ENCODE data around the gene MRPL12.

MRPL12 gene

DNA sequence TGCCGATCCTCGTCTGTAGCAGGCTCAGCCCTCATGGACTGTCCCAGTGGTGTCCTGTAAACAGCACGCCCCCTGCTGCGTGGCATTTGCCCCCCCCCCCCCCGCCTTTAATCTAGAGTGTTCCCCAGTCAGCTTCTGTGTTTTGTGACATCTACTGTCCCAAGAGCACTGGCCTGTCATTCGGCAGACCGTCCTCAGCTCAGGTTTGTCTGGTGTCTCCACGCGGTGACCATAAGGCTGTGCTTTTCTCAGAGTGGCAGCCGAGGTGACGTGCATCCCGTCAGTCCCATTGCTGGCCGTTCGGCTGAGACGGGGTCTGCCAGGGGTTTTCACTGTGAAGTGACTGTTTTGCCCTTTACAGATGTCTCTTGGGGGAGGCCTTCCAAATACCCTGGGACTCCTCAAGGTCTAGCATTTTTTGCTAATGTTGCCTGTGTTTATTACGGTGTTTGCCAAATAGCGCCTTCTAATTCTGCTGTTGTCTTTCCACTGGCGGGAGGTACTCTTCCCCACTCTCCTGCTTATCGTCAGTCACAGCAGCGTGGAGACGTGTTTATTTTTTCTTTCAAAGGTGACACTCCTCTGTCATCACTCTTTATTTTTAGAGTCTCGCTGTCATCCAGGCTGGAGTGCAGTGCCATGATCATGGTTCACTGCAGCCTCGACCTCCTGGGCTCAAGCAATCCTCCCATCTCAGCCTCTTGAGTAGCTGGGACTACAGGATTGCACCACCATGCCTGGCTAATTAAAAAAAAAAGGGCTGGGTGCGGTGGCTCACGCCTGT is 5.7 kb upstream of the MRPL12 start:
- DNase-seq: no peak
- H4K8ac ChIP-seq (ENCODE audit: low read depth, low read length): no peak overlapping the region
- H3K79me2 ChIP-seq (ENCODE audit: control insufficient read depth, insufficient read depth, low read length): peaks cover 18% of the 10 kb centered on the region
- no peaks in the 10 kb centered on the region for H3K4me1 ChIP-seq (ENCODE audit: control insufficient read depth, low read depth, low read length)
- H3K9ac ChIP-seq (ENCODE audit: low read length): no peak overlapping the region
- peaks cover 22% of the 10 kb centered on the region for H3K36me3 ChIP-seq (ENCODE audit: control insufficient read depth, insufficient read depth, low read length)
- H2BK120ac ChIP-seq (ENCODE audit: low read depth, low read length): no peak overlapping the region
- no peak overlapping the region for H3K23ac ChIP-seq (ENCODE audit: low read length)
- no peak overlapping the region for H3K4ac ChIP-seq (ENCODE audit: low read depth, low read length)
- no peak overlapping the region for H3K56ac ChIP-seq (ENCODE audit: low read length)
- H3K27ac ChIP-seq (ENCODE audit: low read depth, low read length): no peak overlapping the region
- H4K5ac ChIP-seq (ENCODE audit: low read length): no peak overlapping the region
- H3K18ac ChIP-seq (ENCODE audit: low read length): no peak overlapping the region
- no peak overlapping the region for H2AK5ac ChIP-seq (ENCODE audit: low read length)
- no peaks in the 10 kb centered on the region for H3K27me3 ChIP-seq (ENCODE audit: insufficient read depth, low read length, poor library complexity)
- H2BK15ac ChIP-seq (replicated peaks; ENCODE audit: low read depth): no peak overlapping the region
- WGBS (ENCODE audit: extremely low coverage, insufficient coverage, low lambda C conversion rate): no CpG with 5 or more reads among the region's 25 CpGs
- H2BK5ac ChIP-seq (ENCODE audit: low read length): no peak overlapping the region
- no peak overlapping the region for H3K4me2 ChIP-seq (ENCODE audit: low read length)
- no peak overlapping the region for H3K4me3 ChIP-seq (ENCODE audit: low read length)
- H3K79me1 ChIP-seq (ENCODE audit: low read length): peaks cover 4% of the 10 kb centered on the region

DNA sequence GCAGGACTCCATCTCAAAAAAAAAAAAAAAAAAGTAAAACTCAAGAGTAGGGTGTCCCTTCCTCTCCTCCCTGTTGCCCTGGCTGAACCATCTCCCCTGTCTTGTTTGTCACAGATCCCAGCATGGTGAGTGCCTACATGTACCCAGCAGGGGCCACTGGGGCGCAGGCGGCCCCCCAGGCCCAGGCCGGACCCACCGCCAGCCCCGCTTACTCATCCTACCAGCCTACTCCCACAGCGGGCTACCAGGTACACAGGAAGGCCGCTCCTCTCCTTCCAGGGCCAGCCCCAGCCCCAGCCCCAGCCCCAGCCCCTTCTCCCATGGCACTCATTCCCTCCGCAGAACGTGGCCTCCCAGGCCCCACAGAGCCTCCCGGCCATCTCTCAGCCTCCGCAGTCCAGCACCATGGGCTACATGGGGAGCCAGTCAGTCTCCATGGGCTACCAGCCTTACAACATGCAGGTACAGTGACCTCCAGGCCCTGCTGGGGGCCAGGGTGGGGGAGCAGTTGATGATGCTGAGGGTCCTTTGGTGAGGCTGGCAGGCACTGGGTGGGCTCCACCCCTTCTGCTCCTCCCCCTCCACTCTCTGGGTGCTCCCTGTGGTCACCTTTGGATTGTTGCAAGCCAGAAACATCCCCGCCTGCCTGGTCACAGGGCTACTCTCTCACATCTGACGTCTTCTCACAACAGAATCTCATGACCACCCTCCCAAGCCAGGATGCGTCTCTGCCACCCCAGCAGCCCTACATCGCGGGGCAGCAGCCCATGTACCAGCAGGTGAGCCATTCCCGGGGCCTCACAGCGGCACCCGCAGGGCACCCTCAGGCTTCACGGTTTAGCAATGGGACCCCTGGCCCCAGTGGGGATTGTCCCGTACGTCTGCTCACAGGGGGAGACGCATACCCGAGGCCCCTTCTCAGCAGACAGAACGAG is 2.5 kb upstream of the MRPL12 start:
- Histone ChIP-seq H3K56ac (ENCODE audit: low read length) (no peak overlapping the region), H3K4me3 (ENCODE audit: low read length) (no peak overlapping the region), H3K27me3 (ENCODE audit: insufficient read depth, low read length, poor library complexity) (no peaks in the 10 kb centered on the region), H3K18ac (ENCODE audit: low read length) (no peak overlapping the region), H3K36me3 (ENCODE audit: control insufficient read depth, insufficient read depth, low read length) (peaks cover 14% of the 10 kb centered on the region), H3K27ac (ENCODE audit: low read depth, low read length) (no peak overlapping the region), H2AK5ac (ENCODE audit: low read length) (no peak overlapping the region), H3K4me2 (ENCODE audit: low read length) (no peak overlapping the region), H3K4ac (ENCODE audit: low read depth, low read length) (no peak overlapping the region), H3K79me1 (ENCODE audit: low read length) (peaks cover 12% of the 10 kb centered on the region), H4K8ac (ENCODE audit: low read depth, low read length) (no peak overlapping the region), H3K4me1 (ENCODE audit: control insufficient read depth, low read depth, low read length) (no peaks in the 10 kb centered on the region), H3K9ac (ENCODE audit: low read length) (no peak overlapping the region), H3K79me2 (ENCODE audit: control insufficient read depth, insufficient read depth, low read length) (peaks cover 35% of the 10 kb centered on the region), H2BK15ac (replicated peaks; ENCODE audit: low read depth) (no peak overlapping the region), H2BK120ac (ENCODE audit: low read depth, low read length) (no peak overlapping the region), H3K23ac (ENCODE audit: low read length) (no peak overlapping the region), H2BK5ac (ENCODE audit: low read length) (no peak overlapping the region), H4K5ac (ENCODE audit: low read length) (no peak overlapping the region)
- WGBS (ENCODE audit: extremely low coverage, insufficient coverage, low lambda C conversion rate): no CpG with 5 or more reads among the region's 25 CpGs
- DNase-seq: no peak

DNA sequence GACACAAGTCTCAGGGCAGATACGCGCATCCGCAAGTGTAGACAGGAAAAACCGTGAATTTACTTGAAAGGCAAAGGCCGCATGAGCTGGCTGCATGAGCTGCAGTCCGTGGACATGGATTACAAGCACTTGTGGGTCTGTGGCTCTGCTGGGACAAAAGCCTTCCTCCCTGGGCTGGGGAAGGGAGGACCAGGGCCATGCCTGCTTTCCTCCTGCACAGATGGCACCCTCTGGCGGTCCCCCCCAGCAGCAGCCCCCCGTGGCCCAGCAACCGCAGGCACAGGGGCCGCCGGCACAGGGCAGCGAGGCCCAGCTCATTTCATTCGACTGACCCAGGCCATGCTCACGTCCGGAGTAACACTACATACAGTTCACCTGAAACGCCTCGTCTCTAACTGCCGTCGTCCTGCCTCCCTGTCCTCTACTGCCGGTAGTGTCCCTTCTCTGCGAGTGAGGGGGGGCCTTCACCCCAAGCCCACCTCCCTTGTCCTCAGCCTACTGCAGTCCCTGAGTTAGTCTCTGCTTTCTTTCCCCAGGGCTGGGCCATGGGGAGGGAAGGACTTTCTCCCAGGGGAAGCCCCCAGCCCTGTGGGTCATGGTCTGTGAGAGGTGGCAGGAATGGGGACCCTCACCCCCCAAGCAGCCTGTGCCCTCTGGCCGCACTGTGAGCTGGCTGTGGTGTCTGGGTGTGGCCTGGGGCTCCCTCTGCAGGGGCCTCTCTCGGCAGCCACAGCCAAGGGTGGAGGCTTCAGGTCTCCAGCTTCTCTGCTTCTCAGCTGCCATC is 1.7 kb upstream of the MRPL12 start:
- Histone ChIP-seq H3K36me3 (ENCODE audit: control insufficient read depth, insufficient read depth, low read length) (peaks cover 13% of the 10 kb centered on the region), H3K27ac (ENCODE audit: low read depth, low read length) (no peak overlapping the region)

DNA sequence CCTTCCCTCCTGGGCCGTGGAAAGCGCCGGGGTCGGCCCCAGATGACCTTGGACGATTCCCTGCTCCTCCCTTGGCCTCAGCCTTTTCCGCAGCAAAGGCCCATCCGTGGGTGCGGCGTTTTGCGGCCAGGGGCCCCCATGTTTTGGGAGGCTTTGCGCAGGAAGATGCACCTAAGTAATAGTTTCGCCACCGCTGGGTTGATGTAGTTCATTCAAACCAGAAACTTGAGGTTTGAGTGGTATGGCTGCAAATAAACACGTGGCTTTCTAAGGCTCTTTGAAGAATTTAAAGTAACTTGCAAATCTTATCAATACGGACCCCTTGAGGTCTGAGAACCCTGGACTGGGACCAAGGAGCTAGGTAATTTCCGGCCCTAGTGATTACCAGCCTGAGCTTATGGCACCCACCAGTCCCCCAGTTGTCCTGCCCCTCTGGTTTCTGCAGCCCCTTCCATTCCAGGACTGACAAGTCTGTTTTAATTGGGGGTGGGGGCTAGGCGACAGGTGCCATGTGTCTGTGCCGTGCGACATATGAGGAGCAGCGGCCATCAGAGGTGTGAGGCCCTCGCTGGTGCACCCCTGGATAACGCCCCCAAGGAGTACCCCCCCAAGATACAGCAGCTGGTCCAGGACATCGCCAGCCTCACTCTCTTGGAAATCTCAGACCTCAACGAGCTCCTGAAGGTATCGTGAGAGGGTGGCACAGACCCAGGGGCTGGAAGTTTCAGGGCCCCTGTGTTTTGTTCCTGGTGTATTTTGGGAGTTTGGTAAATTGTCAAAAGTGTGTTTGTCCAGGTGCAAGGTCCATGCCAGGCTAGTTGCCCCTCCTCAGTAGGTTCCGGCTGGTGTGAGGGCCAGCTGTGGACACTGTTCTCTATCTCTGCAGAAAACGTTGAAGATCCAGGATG is 834 bp downstream of the MRPL12 start:
- no CpG with 5 or more reads among the region's 27 CpGs for WGBS (ENCODE audit: extremely low coverage, insufficient coverage, low lambda C conversion rate)
- no peak for DNase-seq
- Histone ChIP-seq H3K27ac (ENCODE audit: low read depth, low read length) (peak overlapping the region; percentile 25), H3K9ac (ENCODE audit: low read length) (peak overlapping the region; percentile 97), H2BK120ac (ENCODE audit: low read depth, low read length) (peak overlapping the region; percentile 19), H3K79me1 (ENCODE audit: low read length) (peaks cover 12% of the 10 kb centered on the region), H3K36me3 (ENCODE audit: control insufficient read depth, insufficient read depth, low read length) (peaks cover 6% of the 10 kb centered on the region), H3K18ac (ENCODE audit: low read length) (peak overlapping the region; percentile 96), H3K56ac (ENCODE audit: low read length) (peak overlapping the region; percentile 97), H3K4ac (ENCODE audit: low read depth, low read length) (peak overlapping the region; percentile 83), H3K4me2 (ENCODE audit: low read length) (peak overlapping the region; percentile 90), H4K8ac (ENCODE audit: low read depth, low read length) (peak overlapping the region; percentile 82), H3K79me2 (ENCODE audit: control insufficient read depth, insufficient read depth, low read length) (peaks cover 35% of the 10 kb centered on the region), H3K4me3 (ENCODE audit: low read length) (peak overlapping the region; percentile 95), H3K23ac (ENCODE audit: low read length) (peak overlapping the region; percentile 97), H2BK15ac (replicated peaks; ENCODE audit: low read depth) (no peak overlapping the region), H3K27me3 (ENCODE audit: insufficient read depth, low read length, poor library complexity) (no peaks in the 10 kb centered on the region), H2BK5ac (ENCODE audit: low read length) (no peak overlapping the region), H3K4me1 (ENCODE audit: control insufficient read depth, low read depth, low read length) (no peaks in the 10 kb centered on the region), H4K5ac (ENCODE audit: low read length) (no peak overlapping the region), H2AK5ac (ENCODE audit: low read length) (no peak overlapping the region)

More for the DNA sequence above, 1.7 kb upstream of the MRPL12 start:
- Histone ChIP-seq H3K4ac (ENCODE audit: low read depth, low read length) (no peak overlapping the region), H2AK5ac (ENCODE audit: low read length) (no peak overlapping the region), H2BK15ac (replicated peaks; ENCODE audit: low read depth) (no peak overlapping the region), H4K8ac (ENCODE audit: low read depth, low read length) (no peak overlapping the region), H2BK5ac (ENCODE audit: low read length) (no peak overlapping the region), H3K9ac (ENCODE audit: low read length) (peak overlapping the region; percentile 11), H3K4me2 (ENCODE audit: low read length) (no peak overlapping the region), H3K56ac (ENCODE audit: low read length) (no peak overlapping the region), H3K27me3 (ENCODE audit: insufficient read depth, low read length, poor library complexity) (no peaks in the 10 kb centered on the region), H3K23ac (ENCODE audit: low read length) (no peak overlapping the region), H3K79me1 (ENCODE audit: low read length) (peaks cover 12% of the 10 kb centered on the region), H3K79me2 (ENCODE audit: control insufficient read depth, insufficient read depth, low read length) (peaks cover 35% of the 10 kb centered on the region), H2BK120ac (ENCODE audit: low read depth, low read length) (no peak overlapping the region), H3K4me3 (ENCODE audit: low read length) (no peak overlapping the region), H4K5ac (ENCODE audit: low read length) (no peak overlapping the region), H3K4me1 (ENCODE audit: control insufficient read depth, low read depth, low read length) (no peaks in the 10 kb centered on the region), H3K18ac (ENCODE audit: low read length) (no peak overlapping the region)
- DNase-seq: no peak
- WGBS (ENCODE audit: extremely low coverage, insufficient coverage, low lambda C conversion rate): no CpG with 5 or more reads among the region's 23 CpGs
